HepG2 (cell line): ENCODE results near the gene CSDE1. TPM values are rescaled to one million over a fixed set of nuclear protein-coding genes. Genes with fewer than 3 reads are reported as not detected.

ENCODE experiments used
- ATAC-seq: fragments of 200-7000 bp; cut with Tn5 transposase; 3 replicates; pipeline ENCODE4 v1.9.1; 2020; ENCODE audit warnings: mild to moderate bottlenecking, moderate library complexity
- BruUV-seq: library from RNA; stranded (reverse); fragments of 400-500 nt; replicated peaks from 2 replicates; lab custom pipeline; 2021; lab: Mats Ljungman, UMichigan
- CTCF ChIA-PET: fragments of 300-600 bp; formaldehyde crosslinking; extraction: SDS; loops from one replicate; lab custom pipeline; 2021; ENCODE audit warnings: low total read pairs, inconsistent platforms, low intra/inter-chr PET ratio; lab: Yijun Ruan, JAX
- POLR2A ChIA-PET: fragments of 350-600 bp; sonication (Branson Sonifier 250); formaldehyde crosslinking; loops from one replicate; lab custom pipeline; 2020; ENCODE audit warnings: antibody characterized with exemption, inconsistent platforms; lab: Yijun Ruan, JAX
- DNase-seq: peaks from one replicate; pipeline ENCODE4 v3.0.0-alpha.2; 2015; ENCODE audit warnings: low spot score
- FAIRE-seq: peaks from 3 replicates; lab custom pipeline; 2011; peaks lifted over from hg19 to GRCh38; lab: Jason Lieb, UNC
- H2AFZ ChIP-seq: one replicate; pipeline ENCODE4 v1.6.1; 2011; ENCODE audit warnings: low read length, inconsistent platforms
- H3K27ac ChIP-seq: fragments of 300-600 bp; 3 replicates; pipeline ENCODE4 v1.8.0; 2011; ENCODE audit warnings: mixed run types, mild to moderate bottlenecking, mixed read lengths, low read length, inconsistent platforms; ENCODE audit not compliant: insufficient read depth; ENCODE audit errors: extremely low read length
- H3K27me3 ChIP-seq, 2 experiments: fragments of 200-600 bp in 1 of 2; 2 replicates in 1 of 2; 3 replicates in 1 of 2; pipeline versions ENCODE4 v1.6.0 to v1.8.0; 2011; ENCODE audit warnings: low read length in 2 of 2, mild to moderate bottlenecking in 2 of 2, moderate library complexity in 2 of 2, inconsistent platforms in 1 of 2; ENCODE audit not compliant: insufficient read depth in 2 of 2, control insufficient read depth in 1 of 2
- H3K36me3 ChIP-seq, 2 experiments: fragments of 200-600 bp in 1 of 2; replicated peaks in 1 of 2; 2 replicates in 1 of 2; 3 replicates in 1 of 2; pipeline versions ENCODE4 v1.5.1 to v1.8.0; 2011; ENCODE audit warnings: low read length in 2 of 2, inconsistent platforms in 1 of 2; ENCODE audit not compliant: insufficient read depth in 2 of 2, control insufficient read depth in 1 of 2
- H3K4me1 ChIP-seq: 2 replicates; pipeline ENCODE4 v1.5.1; 2012; ENCODE audit warnings: low read length, inconsistent platforms; ENCODE audit not compliant: insufficient read depth
- H3K4me2 ChIP-seq: 2 replicates; pipeline ENCODE4 v1.6.0; 2011; ENCODE audit warnings: low read depth, low read length, inconsistent platforms
- H3K4me3 ChIP-seq, 3 experiments: fragments of 200-600 bp in 1 of 3; sonication (generic), shearing (Covaris generic) in 1 of 3; replicated peaks in 1 of 3; 2 replicates each; pipeline ENCODE4 v1.5.1; 2011 to 2016; ENCODE audit warnings: low read length in 3 of 3, inconsistent platforms in 2 of 3, low read depth in 2 of 3, mild to moderate bottlenecking in 2 of 3, control low read depth in 1 of 3, mixed read lengths in 1 of 3; ENCODE audit not compliant: insufficient read depth in 1 of 3
- H3K79me2 ChIP-seq: one replicate; pipeline ENCODE4 v1.6.1; 2011; ENCODE audit warnings: low read length, inconsistent platforms; ENCODE audit not compliant: insufficient read depth
- H3K9ac ChIP-seq: 2 replicates; pipeline ENCODE4 v1.6.0; 2011; ENCODE audit warnings: mild to moderate bottlenecking, low read depth, low read length, inconsistent platforms; ENCODE audit not compliant: insufficient read depth
- H3K9me3 ChIP-seq: 2 replicates; pipeline ENCODE4 v1.5.1; 2012; ENCODE audit warnings: mild to moderate bottlenecking, low read length
- H4K20me1 ChIP-seq: 2 replicates; pipeline ENCODE4 v1.6.0; 2011; ENCODE audit warnings: inconsistent platforms, mild to moderate bottlenecking, low read length, moderate library complexity; ENCODE audit not compliant: insufficient read depth
- CSRNP1 ChIP-seq: sonication (generic); formaldehyde crosslinking; IDR thresholded peaks from 2 replicates; pipeline ENCODE4 v1.8.1; 2023; ENCODE audit warnings: mild to moderate bottlenecking, missing genetic modification reagents
- HMG20A ChIP-seq: IDR thresholded peaks from 2 replicates; pipeline ENCODE4 v1.6.1; 2016; ENCODE audit warnings: borderline replicate concordance
- PRDM15 ChIP-seq: sonication (generic); formaldehyde crosslinking; IDR thresholded peaks from 2 replicates; pipeline ENCODE4 v1.4.0; 2020; ENCODE audit warnings: missing genetic modification reagents
- THAP7 ChIP-seq: sonication (generic); formaldehyde crosslinking; IDR thresholded peaks from 2 replicates; pipeline ENCODE4 v1.8.1; 2023; ENCODE audit warnings: mild to moderate bottlenecking, missing genetic modification reagents
- ZNF430 ChIP-seq: sonication (generic); formaldehyde crosslinking; IDR thresholded peaks from 2 replicates; pipeline ENCODE4 v1.9.0; 2021; ENCODE audit warnings: mild to moderate bottlenecking, missing genetic modification reagents
- WGBS: methylation state at CpG from one replicate; pipeline ENCODE4 v1.1.6; 2017; ENCODE audit warnings: low lambda C conversion rate; 5-methylcytosine and 5-hydroxymethylcytosine counted together
- in situ Hi-C: cut with HindIII; loops from 2 replicates; pipeline ENCODE4 v1.10.0; 2017; ENCODE audit warnings: low pct_unique_long_range_greater_than_20kb; ENCODE audit not compliant: extremely low pct_ligation_motif_present
- intact Hi-C: fragments of 100-400 bp; cut with micrococcal nuclease; formaldehyde crosslinking; loops from one replicate; pipeline ENCODE4 v1.10.0; 2022; ENCODE audit not compliant: unreplicated experiment
- polyA plus RNA-seq, 8 experiments: library from polyadenylated mRNA; depleted of rRNA in 3 of 8; stranded (reverse) in 7 of 8; unstranded in 1 of 8; fragments of >200 nt; fragmentation: Illumina TruSeq in 4 of 8; extraction: Trizol in 4 of 8; gene quantifications; 2 replicates each; pipeline versions ENCODE4 v1.2.1 to v1.2.3, GENCODE V29; 2011 to 2016; ENCODE audit warnings: low read depth in 4 of 8, missing spikeins in 1 of 8, mixed read lengths in 1 of 8; ENCODE audit not compliant: insufficient read depth in 1 of 8
- total RNA-seq, 5 experiments: library from RNA; depleted of rRNA; stranded (reverse); fragments of >200 nt; fragmentation: Illumina TruSeq; extraction: Trizol; gene quantifications; 2 replicates each; pipeline ENCODE4 v1.2.3, GENCODE V29; 2016; ENCODE audit warnings: low read depth in 1 of 5

Gene CSDE1
- total and polyA plus RNA-seq, 2 of the 13 experiments (the other 11 are each of a cell fraction or from before 2014, with no cell fraction given), result 150 to 313 TPM

- ATAC-seq, result no peak
- no peak overlapping the region for H3K4me3 ChIP-seq
- no peak overlapping the region for H2AFZ ChIP-seq
- WGBS, result 38% methylated on average over 9 of the region's 9 CpGs
- H3K9ac ChIP-seq, result no peak overlapping the region
- no peak overlapping the region for H3K4me2 ChIP-seq
- H3K27ac ChIP-seq, result no peak overlapping the region
- no peaks in the 10 kb centered on the region for H3K4me1 ChIP-seq
- no peak for FAIRE-seq
- no peaks in the 10 kb centered on the region for H3K36me3 ChIP-seq
- intact Hi-C loops (no loop called here), in situ Hi-C loops (loop anchor here (25.0 kb wide), 1 partner anchor 332 kb away; no protein-coding TSS in a partner anchor)
- H4K20me1 ChIP-seq, result no peaks in the 10 kb centered on the region
- ChIA-PET CTCF (no interaction called here), POLR2A (no interaction called here)
- H3K27me3 ChIP-seq, result no peaks in the 10 kb centered on the region
- TF ChIP-seq HMG20A (CRISPR knock-in tag), result no peak
- no peak for TF ChIP-seq ZNF430 (CRISPR knock-in tag)
- no peak for TF ChIP-seq CSRNP1 (CRISPR knock-in tag)
- no peak for TF ChIP-seq THAP7
- TF ChIP-seq PRDM15, result no peak
- H3K79me2 ChIP-seq, result no peaks in the 10 kb centered on the region
- BruUV-seq, result no TSS peak
- no peak for DNase-seq
- H3K9me3 ChIP-seq, result no peaks in the 10 kb centered on the region
Observed at GRCh38 chr1:114694540-114695310, 63.1 kb downstream of the CSDE1 start.
